OCI-LY7 (cell line): ENCODE results near the gene SIDT1. TPM values are rescaled to one million over a fixed set of nuclear protein-coding genes. Genes with fewer than 3 reads are reported as not detected.

Experiments
- BruUV-seq: library from RNA; stranded (reverse); fragments of 400-500 nt; replicated peaks from 2 replicates; lab custom pipeline; 2021; lab: Mats Ljungman, UMichigan
- CTCF ChIA-PET: fragments of 300-600 bp; sonication (Branson Sonifier 250); formaldehyde crosslinking; loops from one replicate; lab custom pipeline; 2022; ENCODE audit warnings: antibody characterized with exemption; ENCODE audit not compliant: unreplicated experiment; lab: Charles Lee
- POLR2A ChIA-PET: fragments of 300-600 bp; sonication (Branson Sonifier 250); formaldehyde crosslinking; loops from one replicate; lab custom pipeline; 2022; ENCODE audit warnings: antibody characterized with exemption; lab: Charles Lee
- DNase-seq: peaks from one replicate; pipeline ENCODE4 v3.0.0-alpha.2; 2015; ENCODE audit warnings: low spot score
- H2AFZ ChIP-seq: fragments of 200-600 bp; sonication (generic), shearing (Covaris generic); 2 replicates; pipeline ENCODE4 v1.6.1; 2014; ENCODE audit warnings: mild to moderate bottlenecking, antibody characterized with exemption, low read length, moderate library complexity
- H3K27ac ChIP-seq: fragments of 200-600 bp; sonication (generic); 2 replicates; pipeline ENCODE4 v1.5.1; 2014; ENCODE audit warnings: mixed run types, low read depth, mild to moderate bottlenecking, moderate library complexity, low read length, inconsistent platforms; ENCODE audit not compliant: poor library complexity, severe bottlenecking
- H3K36me3 ChIP-seq: fragments of 200-600 bp; sonication (generic); 2 replicates; pipeline ENCODE4 v1.6.1; 2014; ENCODE audit warnings: mild to moderate bottlenecking, antibody characterized with exemption, low read length, moderate library complexity, mixed read lengths; ENCODE audit not compliant: insufficient read depth
- H3K4me1 ChIP-seq: fragments of 200-600 bp; sonication (generic); 2 replicates; pipeline ENCODE4 v1.5.1; 2014; ENCODE audit warnings: mild to moderate bottlenecking, low read length; ENCODE audit not compliant: insufficient read depth, poor library complexity, severe bottlenecking
- H3K4me2 ChIP-seq: fragments of 200-600 bp; sonication (generic); 2 replicates; pipeline ENCODE4 v1.6.1; 2014; ENCODE audit warnings: mild to moderate bottlenecking, low read length
- H3K4me3 ChIP-seq: fragments of 200-600 bp; sonication (generic); 2 replicates; pipeline ENCODE4 v1.5.1; 2014; ENCODE audit warnings: mild to moderate bottlenecking, low read depth, low read length; ENCODE audit not compliant: poor library complexity, severe bottlenecking
- H3K79me2 ChIP-seq: fragments of 200-600 bp; sonication (generic); 2 replicates; pipeline ENCODE4 v1.6.1; 2016; ENCODE audit warnings: low read depth, mild to moderate bottlenecking, low read length, moderate library complexity, mixed read lengths; ENCODE audit not compliant: insufficient read depth
- H3K9me2 ChIP-seq: fragments of 200-600 bp; sonication (generic); 2 replicates; pipeline ENCODE4 v1.6.1; 2016; ENCODE audit warnings: mild to moderate bottlenecking, low read length, mixed read lengths; ENCODE audit not compliant: insufficient read depth
- H3K9me3 ChIP-seq: fragments of 200-600 bp; sonication (generic); 2 replicates; pipeline ENCODE4 v1.6.1; 2014; ENCODE audit warnings: mild to moderate bottlenecking, mixed run types, low read length, mixed read lengths
- H4K20me1 ChIP-seq: fragments of 200-600 bp; sonication (generic); 2 replicates; pipeline ENCODE4 v1.6.1; 2014; ENCODE audit warnings: mild to moderate bottlenecking, antibody characterized with exemption, low read length, moderate library complexity, mixed read lengths; ENCODE audit not compliant: insufficient read depth
- EZH2phosphoT487 ChIP-seq: fragments of 200-600 bp; sonication (generic); IDR thresholded peaks from 2 replicates; pipeline ENCODE4 v1.6.1; 2018; ENCODE audit warnings: low read depth, borderline replicate concordance, mild to moderate bottlenecking, mixed run types, antibody characterized with exemption, low read length, moderate library complexity, mixed read lengths
- intact Hi-C: fragments of 100-400 bp; cut with micrococcal nuclease; formaldehyde crosslinking; loops from one replicate; pipeline ENCODE4 v1.10.0; 2022; ENCODE audit not compliant: unreplicated experiment
- total RNA-seq, 2 experiments: library from RNA; depleted of rRNA in 1 of 2; stranded (reverse); fragments of >200 nt in 1 of 2; shearing (Covaris generic) in 1 of 2; gene quantifications; 2 replicates each; pipeline ENCODE4 v1.2.3, GENCODE V29; 2014 to 2022
- TF ChIP-seq, protein P1 (sequence below): fragments of 200-600 bp; sonication (generic); conservative IDR thresholded peaks from 2 replicates; pipeline ENCODE4 v1.5.1; 2014; ENCODE audit warnings: mild to moderate bottlenecking, antibody characterized with exemption, low read length, moderate library complexity, mixed read lengths

Gene SIDT1
- total RNA-seq, 2 experiments from 2014 or later: 7.3 to 10.3 TPM

DNA sequence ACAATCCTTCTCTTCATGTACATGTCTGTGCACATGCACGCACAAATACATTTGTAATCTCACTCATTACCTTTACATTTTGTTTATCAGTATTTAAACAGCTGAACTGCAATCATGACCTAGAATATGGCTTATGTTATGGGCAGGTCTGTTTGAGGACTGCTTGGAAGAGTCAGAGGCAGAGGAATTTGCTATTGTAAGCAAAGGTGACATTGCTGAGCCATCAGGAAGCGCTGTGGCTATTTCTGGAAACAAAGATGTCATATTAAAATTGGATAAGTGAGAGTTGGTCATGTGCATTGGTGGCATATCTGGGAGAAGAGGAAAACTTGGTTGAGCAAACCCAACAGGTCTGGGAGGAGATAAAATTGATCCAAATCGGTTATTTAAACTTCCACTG lies 122.5 kb downstream of the SIDT1 start:
- TF ChIP-seq EZH2phosphoT487: no peak
- TF ChIP-seq, protein P1, sequence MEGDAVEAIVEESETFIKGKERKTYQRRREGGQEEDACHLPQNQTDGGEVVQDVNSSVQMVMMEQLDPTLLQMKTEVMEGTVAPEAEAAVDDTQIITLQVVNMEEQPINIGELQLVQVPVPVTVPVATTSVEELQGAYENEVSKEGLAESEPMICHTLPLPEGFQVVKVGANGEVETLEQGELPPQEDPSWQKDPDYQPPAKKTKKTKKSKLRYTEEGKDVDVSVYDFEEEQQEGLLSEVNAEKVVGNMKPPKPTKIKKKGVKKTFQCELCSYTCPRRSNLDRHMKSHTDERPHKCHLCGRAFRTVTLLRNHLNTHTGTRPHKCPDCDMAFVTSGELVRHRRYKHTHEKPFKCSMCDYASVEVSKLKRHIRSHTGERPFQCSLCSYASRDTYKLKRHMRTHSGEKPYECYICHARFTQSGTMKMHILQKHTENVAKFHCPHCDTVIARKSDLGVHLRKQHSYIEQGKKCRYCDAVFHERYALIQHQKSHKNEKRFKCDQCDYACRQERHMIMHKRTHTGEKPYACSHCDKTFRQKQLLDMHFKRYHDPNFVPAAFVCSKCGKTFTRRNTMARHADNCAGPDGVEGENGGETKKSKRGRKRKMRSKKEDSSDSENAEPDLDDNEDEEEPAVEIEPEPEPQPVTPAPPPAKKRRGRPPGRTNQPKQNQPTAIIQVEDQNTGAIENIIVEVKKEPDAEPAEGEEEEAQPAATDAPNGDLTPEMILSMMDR: no peak
- ChIA-PET CTCF (no interaction called here), POLR2A (interaction anchor here (1.2 kb wide), 1 partner anchor 14 kb away, joined by 3 read pairs; no protein-coding TSS in a partner anchor)
- Histone ChIP-seq H3K4me1 (peaks cover 21% of the 10 kb centered on the region), H3K79me2 (no peaks in the 10 kb centered on the region), H3K27ac (no peak overlapping the region), H3K4me3 (no peak overlapping the region), H2AFZ (no peak overlapping the region), H3K9me3 (no peaks in the 10 kb centered on the region), H3K36me3 (peaks cover 11% of the 10 kb centered on the region), H3K9me2 (no peaks in the 10 kb centered on the region), H4K20me1 (no peaks in the 10 kb centered on the region), H3K4me2 (no peak overlapping the region)
- intact Hi-C loops: no loop called here
- no TSS peak for BruUV-seq
- DNase-seq: no peak

DNA sequence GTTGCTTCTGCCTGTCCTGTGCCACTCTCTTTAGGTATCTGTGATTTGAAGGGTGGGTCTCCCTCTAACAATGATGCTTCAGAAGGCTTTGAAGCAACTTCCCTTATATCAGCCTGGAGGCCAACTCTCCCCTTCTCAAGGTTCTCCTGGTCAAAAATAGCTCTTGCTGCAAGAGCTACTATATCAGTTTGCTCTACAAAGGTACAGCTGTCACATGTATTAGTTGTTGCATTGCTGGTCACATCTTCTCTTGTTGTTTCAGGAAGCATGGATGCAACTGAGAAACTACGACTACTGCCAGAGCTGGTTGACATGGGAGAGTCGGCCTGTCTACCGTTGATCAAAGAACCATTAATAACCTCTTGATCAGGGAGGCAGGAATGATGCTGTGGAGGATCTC lies 125.8 kb downstream of the SIDT1 start:
- ChIA-PET CTCF (no interaction called here), POLR2A (interaction anchor here (0.6 to 2.3 kb wide), 2 partner anchors 11 to 46 kb away, joined by 3 to 8 read pairs; no protein-coding TSS in a partner anchor)
- intact Hi-C loops: loop anchor here (2.0 kb wide), 1 partner anchor 51 kb away; no protein-coding TSS in a partner anchor
- Histone ChIP-seq H3K4me3 (no peak overlapping the region), H3K4me2 (peak overlapping the region; percentile 72; the same call in 1 of the 2 replicates), H3K4me1 (peaks cover 39% of the 10 kb centered on the region), H3K9me3 (no peaks in the 10 kb centered on the region), H4K20me1 (no peaks in the 10 kb centered on the region), H3K79me2 (no peaks in the 10 kb centered on the region), H3K36me3 (peaks cover 35% of the 10 kb centered on the region), H3K9me2 (no peaks in the 10 kb centered on the region), H3K27ac (peak overlapping the region; percentile 88), H2AFZ (no peak overlapping the region)
- peak; percentile 23 for DNase-seq
- no TSS peak for BruUV-seq
- TF ChIP-seq, protein P1: no peak
- TF ChIP-seq EZH2phosphoT487: no peak

DNA sequence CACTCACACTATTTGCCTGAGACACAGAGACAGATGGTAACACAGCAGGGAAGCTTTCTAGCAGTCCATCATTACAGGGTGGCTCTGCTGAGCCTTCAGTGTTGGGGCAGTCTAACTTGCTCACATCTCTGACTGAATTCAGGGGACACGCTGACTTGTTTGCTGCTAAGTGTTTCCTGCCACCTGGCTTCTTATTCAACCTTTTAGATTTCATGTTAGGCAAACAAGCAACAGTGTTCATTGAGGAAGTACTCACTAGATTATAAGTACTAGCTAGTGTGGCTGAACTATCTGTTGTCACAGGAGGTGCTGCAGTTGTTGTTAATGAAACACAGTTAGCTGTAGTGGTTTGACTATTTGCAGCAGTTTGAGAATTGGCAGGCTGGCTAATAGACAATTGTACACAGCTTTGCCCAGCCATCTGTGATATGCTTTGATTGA lies 126.8 kb downstream of the SIDT1 start:
- Histone ChIP-seq H3K4me2 (peak overlapping the region; percentile 72), H3K4me3 (peak overlapping the region; percentile 48), H3K36me3 (peaks cover 35% of the 10 kb centered on the region), H2AFZ (peak overlapping the region; percentile 87), H3K4me1 (peaks cover 39% of the 10 kb centered on the region), H3K27ac (peak overlapping the region; percentile 88), H3K9me2 (no peaks in the 10 kb centered on the region), H4K20me1 (no peaks in the 10 kb centered on the region), H3K9me3 (no peaks in the 10 kb centered on the region), H3K79me2 (no peaks in the 10 kb centered on the region)
- BruUV-seq: no TSS peak
- CTCF ChIA-PET: interaction anchor here (1.2 kb wide), 1 partner anchor 81 kb away, joined by 4 read pairs; no protein-coding TSS in a partner anchor
- TF ChIP-seq, protein P1: no peak
- no peak for TF ChIP-seq EZH2phosphoT487
- intact Hi-C loops: loop anchor here (2.0 kb wide), 1 partner anchor 52 kb away; no protein-coding TSS in a partner anchor
- POLR2A ChIA-PET: interaction anchor here (0.9 to 2.8 kb wide), 5 partner anchors 10 to 86 kb away, joined by 3 to 8 read pairs (median 4); no protein-coding TSS in a partner anchor
- DNase-seq: peak; percentile 91
